Activated T-cell treated with anti-CD3 and anti-CD28 coated beads, Interleukin-2, amount 50 U/mL, for 72 hours (primary cell): Measurements from ENCODE around the gene MYBPC1. TPM values are rescaled to one million over a fixed set of nuclear protein-coding genes. Genes with fewer than 3 reads are reported as not detected.

Experiments used
- ATAC-seq, 2 donors: fragments of 150-1000 bp; cut with Tn5 transposase; replicated peaks in 1 of 2; 2 replicates each; pipeline ENCODE4 v1.10.0; 2021; ENCODE audit warnings: moderate library complexity in 2 of 2, mild to moderate bottlenecking in 1 of 2
- DNase-seq, 2 donors: peaks; one replicate each; pipeline ENCODE4 v3.0.0; 2021 to 2022; ENCODE audit warnings: mixed read lengths in 1 of 2
- H3K27ac Mint-ChIP-seq: one replicate; pipeline ENCODE4 v1.8.0; 2022; ENCODE audit warnings: mild to moderate bottlenecking, moderate library complexity, mixed read lengths
- H3K27me3 Mint-ChIP-seq: one replicate; pipeline ENCODE4 v1.8.0; 2022; ENCODE audit warnings: low read depth, mixed read lengths
- H3K36me3 Mint-ChIP-seq, 2 donors: one replicate each; pipeline ENCODE4 v1.8.0; 2022; ENCODE audit warnings: mixed read lengths in 2 of 2, mild to moderate bottlenecking in 1 of 2; ENCODE audit not compliant: insufficient read depth in 2 of 2
- H3K4me1 Mint-ChIP-seq: one replicate; pipeline ENCODE4 v1.8.0; 2022; ENCODE audit warnings: low read depth, mixed read lengths
- H3K4me3 Mint-ChIP-seq, 2 donors: one replicate each; pipeline ENCODE4 v1.8.0; 2022; ENCODE audit warnings: mild to moderate bottlenecking in 2 of 2, mixed read lengths in 2 of 2, moderate library complexity in 2 of 2
- H3K9me3 Mint-ChIP-seq, 2 donors: one replicate each; pipeline ENCODE4 v1.8.0; 2022; ENCODE audit warnings: mixed read lengths in 2 of 2
- total RNA-seq, 2 donors: library from RNA; stranded (reverse); gene quantifications; one replicate each; pipeline ENCODE4 v1.2.3, GENCODE V29; 2022

The MYBPC1 gene
- total RNA-seq, 2 donors from 2014 or later: not detected

DNA sequence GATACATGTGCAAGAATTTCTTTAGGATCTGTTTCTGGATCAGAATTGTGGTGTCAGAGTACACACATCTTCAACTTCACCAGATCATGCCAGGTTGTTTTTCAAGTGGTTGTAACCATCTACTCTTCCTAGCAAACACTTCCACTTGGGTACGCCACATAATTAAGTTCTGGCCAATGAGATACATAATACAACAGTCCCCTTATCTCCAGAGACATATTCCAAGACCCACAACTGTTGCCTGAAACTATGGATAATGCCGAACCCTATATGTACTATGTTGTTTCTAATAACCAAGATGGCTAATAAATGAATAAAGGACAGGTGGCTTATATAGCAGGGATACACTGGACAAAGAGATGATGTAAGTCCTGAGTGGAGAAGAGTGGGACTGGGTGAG is 100.2 kb downstream of the MYBPC1 start:
- Mint-ChIP-seq H3K27ac (peak overlapping the region; percentile 36), H3K4me3 (no peak overlapping the region)
- ATAC-seq: no peak

DNA sequence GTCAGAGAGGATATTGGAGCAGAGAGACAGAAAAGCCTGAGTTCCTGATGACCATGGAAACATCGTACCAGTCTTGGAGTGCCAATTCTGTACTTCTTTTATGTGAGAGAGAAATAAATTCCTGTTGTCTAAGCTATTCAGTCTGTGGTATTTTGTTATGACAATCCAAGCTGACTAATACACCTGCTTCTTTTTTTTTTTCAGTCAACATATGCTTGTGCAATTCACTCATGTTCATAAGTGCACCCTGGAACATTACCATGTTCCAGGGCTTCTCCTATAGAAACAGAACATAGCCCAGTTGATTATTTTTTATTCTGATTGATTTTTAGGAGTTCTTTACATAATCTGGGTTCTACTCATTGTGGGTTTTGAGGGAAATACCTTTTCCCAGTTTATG is 100.9 kb downstream of the MYBPC1 start:
- Mint-ChIP-seq H3K4me3 (peak overlapping the region in 1 of 2 donors; percentile 94), H3K4me1 (peaks cover 44% of the 10 kb centered on the region), H3K36me3 (peaks cover 2 to 4% of the 10 kb centered on the region in 2 donors), H3K27me3 (no peaks in the 10 kb centered on the region), H3K9me3 (no peaks in the 10 kb centered on the region), H3K27ac (no peak overlapping the region)
- no peak for DNase-seq
- ATAC-seq: peak in 1 of 2 donors; percentile 10

More for the DNA sequence above, 100.2 kb downstream of the MYBPC1 start:
- H3K36me3 Mint-ChIP-seq: peaks cover 2 to 4% of the 10 kb centered on the region in 2 donors
- no peak for DNase-seq
- no peaks in the 10 kb centered on the region for H3K27me3 Mint-ChIP-seq
- peaks cover 37% of the 10 kb centered on the region for H3K4me1 Mint-ChIP-seq
- H3K9me3 Mint-ChIP-seq: no peaks in the 10 kb centered on the region

DNA sequence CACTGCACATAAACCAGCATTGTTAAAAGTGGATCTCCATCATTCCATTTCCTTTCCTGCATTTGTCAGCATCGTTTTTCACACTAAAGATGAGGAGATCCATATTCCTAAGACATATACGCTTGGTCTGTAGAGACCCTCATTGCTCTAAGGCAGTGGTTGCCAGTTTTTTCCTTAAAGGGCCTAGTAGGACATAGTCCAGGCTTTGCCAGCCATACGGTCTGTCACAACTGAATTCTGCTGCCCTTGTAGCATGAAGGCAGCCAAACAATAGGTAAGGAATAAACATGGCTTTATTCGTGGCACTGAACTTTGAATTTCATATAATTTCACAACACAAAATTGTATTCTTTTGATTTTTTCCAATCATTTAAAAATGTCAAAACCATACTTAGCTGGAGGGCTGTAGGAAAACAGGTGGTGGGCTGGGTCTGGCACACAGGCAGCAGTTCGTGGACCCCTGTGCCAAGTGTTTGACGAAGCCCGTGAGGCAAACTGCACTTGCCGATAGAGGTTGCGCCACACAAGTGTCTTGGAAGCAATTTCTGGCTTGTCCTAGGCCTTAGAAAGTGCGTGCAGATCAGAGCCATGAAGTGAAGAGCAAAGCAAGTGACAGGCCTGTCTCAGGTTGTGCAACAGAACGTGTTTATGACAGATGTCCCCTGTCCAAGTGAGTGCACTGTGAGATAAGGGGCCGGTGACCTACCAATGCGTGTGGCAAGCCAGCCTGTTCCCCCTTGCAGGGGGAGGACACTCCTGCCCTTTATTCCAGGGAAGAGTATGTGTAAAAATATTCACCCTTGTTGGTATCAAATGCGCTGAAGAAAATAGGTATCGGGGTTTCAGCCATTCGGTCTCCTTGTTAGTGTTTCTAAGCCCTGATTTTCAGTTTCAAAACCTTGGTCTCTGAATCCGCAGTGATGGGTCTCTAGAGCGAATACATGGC is 101.8 kb downstream of the MYBPC1 start:
- Mint-ChIP-seq H3K4me1 (peaks cover 52% of the 10 kb centered on the region), H3K36me3 (peaks cover 2 to 4% of the 10 kb centered on the region in 2 donors), H3K27ac (peak overlapping the region; percentile 67), H3K4me3 (peak overlapping the region; percentile 89 to 94), H3K9me3 (no peaks in the 10 kb centered on the region), H3K27me3 (no peaks in the 10 kb centered on the region)
- peak in 1 of 2 donors; percentile 5 for DNase-seq
- ATAC-seq: no peak

DNA sequence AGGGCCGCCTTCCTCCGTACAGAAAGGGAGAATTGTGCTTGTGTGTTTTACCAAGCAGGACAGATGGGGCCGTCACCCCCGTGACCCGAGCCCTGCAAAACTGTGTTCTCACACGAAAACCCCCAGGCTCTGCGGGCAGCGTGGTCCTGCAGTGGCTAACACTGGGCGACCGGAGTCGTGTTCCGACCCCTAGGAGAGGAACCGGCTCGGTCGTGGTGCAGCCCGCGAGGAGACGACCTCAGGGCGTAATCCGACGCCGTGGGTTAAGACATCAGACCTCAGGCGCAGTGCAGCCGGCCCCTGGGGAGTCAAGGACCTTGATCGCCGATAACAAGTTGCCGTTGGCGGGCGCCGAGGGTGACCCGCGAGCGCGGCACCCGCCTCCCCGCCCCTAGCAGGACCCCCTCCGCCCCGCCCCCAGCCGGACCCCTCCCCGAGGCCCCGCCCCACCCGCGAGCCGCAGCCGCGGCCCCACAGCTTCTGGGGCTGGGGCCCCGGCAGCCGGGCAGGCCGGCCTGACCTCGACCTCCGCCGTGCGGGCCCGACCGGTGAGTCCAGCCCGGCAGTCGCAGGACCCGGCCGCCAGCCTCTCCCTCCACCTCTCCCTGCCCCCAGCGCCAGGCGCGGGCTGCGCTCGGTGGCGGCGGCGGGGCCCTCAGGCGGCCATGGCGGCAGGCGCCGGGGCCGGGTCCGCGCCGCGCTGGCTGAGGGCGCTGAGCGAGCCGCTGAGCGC is 102.6 kb downstream of the MYBPC1 start, which contains the start of gene CHPT1:
TSS of gene CHPT1 (plus strand) at position 444 of the 733 bp plus-strand sequence. CDS start at position 666, 222 bp downstream.
- Mint-ChIP-seq H3K9me3 (no peaks in the 10 kb centered on the region), H3K4me3 (peak within 1 kb of the TSS; percentile 90 to 94), H3K36me3 (peaks cover 2 to 4% of the 10 kb centered on the region in 2 donors), H3K4me1 (peaks cover 60% of the 10 kb centered on the region), H3K27me3 (no peaks in the 10 kb centered on the region), H3K27ac (peak within 1 kb of the TSS; percentile 84)
- ATAC-seq (peak; percentile 77 to 80), DNase-seq (peak; percentile 73 to 75)

DNA sequence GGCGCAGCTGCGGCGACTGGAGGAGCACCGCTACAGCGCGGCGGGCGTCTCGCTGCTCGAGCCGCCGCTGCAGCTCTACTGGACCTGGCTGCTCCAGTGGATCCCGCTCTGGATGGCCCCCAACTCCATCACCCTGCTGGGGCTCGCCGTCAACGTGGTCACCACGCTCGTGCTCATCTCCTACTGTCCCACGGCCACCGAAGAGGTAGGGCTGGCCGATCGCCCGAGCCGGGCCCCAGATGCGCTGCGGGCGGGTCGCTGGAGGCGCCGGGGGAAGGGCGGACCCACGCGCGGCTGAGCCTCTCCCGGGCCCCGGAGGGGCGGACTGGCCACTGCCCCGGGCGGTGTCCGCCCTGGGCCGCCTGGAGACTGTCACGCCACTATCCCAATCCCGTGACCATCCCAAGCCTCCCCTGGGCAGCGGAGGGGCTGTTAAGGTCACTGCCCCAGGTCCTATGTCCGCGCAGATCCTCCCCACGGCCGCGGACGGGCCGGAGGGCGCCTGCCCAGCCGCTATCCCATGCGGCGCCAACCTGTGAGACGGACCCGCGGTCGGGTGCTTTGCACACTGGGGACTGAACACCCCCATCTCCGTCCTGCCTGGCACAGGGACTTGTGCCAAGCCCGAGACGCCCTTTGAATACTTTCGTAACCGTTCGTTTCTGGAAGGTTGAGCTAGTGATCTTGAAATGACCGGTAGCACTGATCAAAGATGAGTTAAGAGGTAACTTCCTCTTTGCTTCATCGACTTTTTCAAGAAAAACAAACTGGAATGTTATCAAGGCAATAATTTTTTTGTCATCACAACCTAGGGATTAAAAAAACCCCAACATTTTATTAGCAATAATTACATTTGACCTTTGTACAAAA is 103.4 kb downstream of the MYBPC1 start:
- Mint-ChIP-seq H3K4me1 (peaks cover 60% of the 10 kb centered on the region), H3K9me3 (no peaks in the 10 kb centered on the region), H3K27ac (peak overlapping the region; percentile 84), H3K27me3 (no peaks in the 10 kb centered on the region), H3K4me3 (peak overlapping the region; percentile 90 to 93), H3K36me3 (peaks cover 2 to 4% of the 10 kb centered on the region in 2 donors)
- ATAC-seq (peak; percentile 31 to 56), DNase-seq (peak; percentile 25 to 46)

DNA sequence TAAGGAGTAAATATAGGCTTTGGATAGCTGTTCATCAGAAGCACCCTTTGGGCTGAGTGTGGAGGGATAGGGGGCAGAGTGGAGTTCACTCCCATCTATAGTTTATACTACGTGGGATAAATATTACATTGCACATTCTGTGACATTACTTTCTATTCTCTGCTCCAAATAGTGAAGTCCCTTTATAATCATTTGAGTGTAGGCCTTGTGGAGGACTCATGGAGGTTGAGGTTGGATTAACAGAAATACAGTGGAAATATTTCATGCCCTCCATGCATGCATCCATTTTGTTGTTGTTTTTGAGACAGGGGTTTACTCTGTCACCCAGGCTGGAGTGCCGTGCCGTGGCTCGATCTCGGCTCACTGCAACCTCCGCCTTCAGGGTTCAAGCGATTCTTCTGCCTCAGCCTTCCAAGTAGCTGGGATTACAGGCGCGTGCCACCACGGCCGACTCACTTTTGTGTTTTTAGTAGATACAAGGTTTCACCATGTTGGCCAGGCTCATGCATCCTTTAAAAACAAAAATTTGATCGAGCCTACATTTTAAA is 104.1 kb downstream of the MYBPC1 start:
- DNase-seq (peak; percentile 12 to 51), ATAC-seq (no peak)
- H3K4me1 Mint-ChIP-seq: peaks cover 60% of the 10 kb centered on the region
- peak overlapping the region; percentile 84 for H3K27ac Mint-ChIP-seq
- H3K4me3 Mint-ChIP-seq: peak overlapping the region; percentile 90 to 93
- H3K27me3 Mint-ChIP-seq: no peaks in the 10 kb centered on the region
- H3K9me3 Mint-ChIP-seq: no peaks in the 10 kb centered on the region
- H3K36me3 Mint-ChIP-seq: peaks cover 2 to 4% of the 10 kb centered on the region in 2 donors

DNA sequence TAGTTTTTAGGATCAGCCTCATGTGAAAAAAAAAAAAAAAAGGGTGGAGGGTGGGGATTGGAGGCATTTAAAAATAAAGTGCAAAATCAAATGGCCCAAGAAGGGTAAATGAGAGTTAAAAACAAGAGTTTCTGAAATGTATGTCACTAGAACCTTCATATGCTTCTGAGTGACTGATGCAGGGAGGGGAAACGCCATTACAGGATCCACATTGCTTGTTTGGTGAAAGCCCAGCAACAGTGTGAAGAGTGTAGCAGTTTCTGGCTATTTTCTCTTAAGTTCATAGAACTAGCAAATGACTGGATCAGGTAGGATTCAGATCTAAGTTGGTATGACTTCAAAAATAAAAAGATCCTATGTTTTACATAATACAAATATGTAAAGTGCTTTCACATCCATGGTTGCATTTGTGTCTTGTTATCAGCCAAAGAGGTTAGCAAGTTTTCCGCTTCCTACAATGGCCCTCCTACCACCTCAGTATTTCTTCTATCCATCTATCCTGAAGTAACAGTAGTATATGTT is 105.6 kb downstream of the MYBPC1 start:
- no peaks in the 10 kb centered on the region for H3K9me3 Mint-ChIP-seq
- DNase-seq (no peak), ATAC-seq (no peak)
- H3K4me3 Mint-ChIP-seq: peak overlapping the region; percentile 41 to 90
- H3K4me1 Mint-ChIP-seq: peaks cover 56% of the 10 kb centered on the region
- no peaks in the 10 kb centered on the region for H3K27me3 Mint-ChIP-seq
- H3K36me3 Mint-ChIP-seq: peaks cover 2 to 4% of the 10 kb centered on the region in 2 donors
- H3K27ac Mint-ChIP-seq: peak overlapping the region; percentile 70

DNA sequence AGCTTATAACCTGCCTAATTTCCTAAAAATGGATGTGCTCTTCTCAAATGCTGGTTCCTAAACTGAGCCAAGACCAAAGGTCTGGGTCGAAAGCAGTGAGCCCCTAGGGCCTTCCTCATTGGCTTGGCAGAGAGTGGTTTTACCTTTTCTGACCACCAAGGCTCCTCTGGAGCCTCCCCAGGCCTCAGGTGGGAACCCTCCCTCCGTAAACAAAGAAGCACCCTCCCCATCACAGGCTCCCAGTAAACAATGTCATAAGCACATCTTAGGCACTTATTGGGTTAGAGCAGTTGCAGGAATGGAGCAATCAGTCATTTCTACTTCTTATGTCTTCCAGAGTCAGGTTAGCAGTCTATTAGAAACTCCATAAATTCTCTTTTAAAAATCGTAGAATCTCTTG is 108.7 kb downstream of the MYBPC1 start:
- Mint-ChIP-seq H3K27me3 (no peaks in the 10 kb centered on the region), H3K27ac (no peak overlapping the region), H3K4me1 (peaks cover 38% of the 10 kb centered on the region), H3K4me3 (no peak overlapping the region), H3K9me3 (no peaks in the 10 kb centered on the region), H3K36me3 (peaks cover 0 to under 1% of the 10 kb centered on the region in 2 donors)
- DNase-seq (no peak), ATAC-seq (no peak)

DNA sequence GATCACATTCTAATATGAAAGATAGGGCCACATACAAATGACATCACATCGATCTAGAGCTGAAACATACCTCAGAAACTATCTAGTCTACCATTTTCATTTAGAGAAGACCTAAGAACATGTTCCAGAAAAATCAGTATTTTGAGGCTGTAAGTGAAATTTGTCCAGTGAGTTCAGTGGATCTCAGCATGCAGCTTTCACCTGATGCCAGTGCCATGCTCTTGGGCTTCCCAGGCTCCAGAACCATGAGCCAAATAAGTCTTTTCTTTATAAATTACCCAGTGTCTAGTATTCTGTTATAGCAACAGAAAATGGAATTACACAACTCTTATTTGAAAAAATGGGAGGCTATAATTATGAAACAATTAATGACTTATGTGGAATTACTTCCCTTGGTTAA is 111.6 kb downstream of the MYBPC1 start:
- no peaks in the 10 kb centered on the region for H3K36me3 Mint-ChIP-seq
- H3K4me3 Mint-ChIP-seq: no peak overlapping the region
- H3K27me3 Mint-ChIP-seq: no peaks in the 10 kb centered on the region
- no peak overlapping the region for H3K27ac Mint-ChIP-seq
- no peaks in the 10 kb centered on the region for H3K9me3 Mint-ChIP-seq
- ATAC-seq (no peak), DNase-seq (no peak)
- peaks cover 23% of the 10 kb centered on the region for H3K4me1 Mint-ChIP-seq

DNA sequence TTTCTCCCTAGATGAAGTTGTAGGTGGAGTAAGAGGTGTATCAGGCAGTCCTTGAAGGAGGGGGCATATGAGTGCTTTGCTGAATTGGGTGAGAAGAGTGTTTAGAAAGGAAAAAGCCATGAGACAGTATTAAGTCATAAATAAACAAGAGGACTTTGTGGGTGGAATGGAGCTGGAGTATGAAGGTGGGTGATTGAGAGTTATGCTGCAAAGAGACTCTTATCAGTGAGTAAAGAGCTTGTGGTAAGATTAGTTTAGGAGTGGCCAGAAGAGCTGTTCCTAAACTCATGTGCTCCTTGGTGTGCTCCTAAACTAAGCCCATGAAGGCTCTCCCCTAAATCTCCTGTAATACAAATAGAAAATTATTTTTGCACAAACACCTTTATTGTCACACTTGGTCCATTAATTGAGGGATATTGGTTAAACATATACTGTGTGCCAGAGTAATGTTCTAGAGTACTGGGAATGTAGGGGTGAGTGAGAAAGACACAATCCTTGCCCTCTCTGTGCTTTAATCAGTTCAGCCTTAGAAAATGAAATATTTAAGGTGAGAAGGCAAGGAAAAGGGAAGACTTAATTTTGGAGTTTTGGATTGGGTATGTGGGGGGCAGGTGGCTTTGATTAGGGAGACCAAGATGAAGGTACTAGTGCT is 112.5 kb downstream of the MYBPC1 start:
- no peak overlapping the region for H3K27ac Mint-ChIP-seq
- no peaks in the 10 kb centered on the region for H3K36me3 Mint-ChIP-seq
- H3K9me3 Mint-ChIP-seq: no peaks in the 10 kb centered on the region
- no peaks in the 10 kb centered on the region for H3K27me3 Mint-ChIP-seq
- H3K4me1 Mint-ChIP-seq: peaks cover 15% of the 10 kb centered on the region
- ATAC-seq: no peak
- H3K4me3 Mint-ChIP-seq: no peak overlapping the region
- DNase-seq: no peak

DNA sequence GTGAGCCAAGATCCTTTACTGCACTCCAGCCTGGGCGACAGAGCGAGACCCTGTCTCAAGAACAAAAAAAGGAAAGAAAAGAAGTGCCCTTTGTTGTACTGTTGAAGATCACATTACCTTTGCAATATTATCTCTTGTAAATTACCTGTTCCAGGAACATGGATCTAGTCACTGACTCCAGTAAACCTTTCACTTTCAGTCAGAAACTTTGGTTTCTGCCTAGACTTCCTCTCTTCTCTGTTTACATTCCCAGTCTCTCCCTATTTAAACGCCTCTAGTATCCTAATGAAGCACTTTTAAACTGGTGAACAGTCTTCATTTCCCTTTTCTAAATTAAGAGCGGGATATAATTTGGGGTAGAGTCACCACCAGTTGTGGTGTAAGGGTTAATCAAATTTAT is 115.5 kb downstream of the MYBPC1 start:
- DNase-seq: no peak
- H3K9me3 Mint-ChIP-seq: no peaks in the 10 kb centered on the region
- H3K4me3 Mint-ChIP-seq: no peak overlapping the region
- no peaks in the 10 kb centered on the region for H3K27me3 Mint-ChIP-seq
- no peak overlapping the region for H3K27ac Mint-ChIP-seq
- ATAC-seq: no peak
- peaks cover 14% of the 10 kb centered on the region for H3K4me1 Mint-ChIP-seq
- H3K36me3 Mint-ChIP-seq: no peaks in the 10 kb centered on the region
